Activated naive CD8-positive, alpha-beta T cell treated with anti-CD3 and anti-CD28 coated beads, Interleukin-2, amount 50 U/mL, for 16 hours (primary cell): ENCODE data around the gene SLC16A3.

Experiments
- DNase-seq: peaks from one replicate; pipeline ENCODE4 v3.0.0-alpha.2; 2020; ENCODE audit warnings: low read depth, low spot score

Gene SLC16A3

DNA sequence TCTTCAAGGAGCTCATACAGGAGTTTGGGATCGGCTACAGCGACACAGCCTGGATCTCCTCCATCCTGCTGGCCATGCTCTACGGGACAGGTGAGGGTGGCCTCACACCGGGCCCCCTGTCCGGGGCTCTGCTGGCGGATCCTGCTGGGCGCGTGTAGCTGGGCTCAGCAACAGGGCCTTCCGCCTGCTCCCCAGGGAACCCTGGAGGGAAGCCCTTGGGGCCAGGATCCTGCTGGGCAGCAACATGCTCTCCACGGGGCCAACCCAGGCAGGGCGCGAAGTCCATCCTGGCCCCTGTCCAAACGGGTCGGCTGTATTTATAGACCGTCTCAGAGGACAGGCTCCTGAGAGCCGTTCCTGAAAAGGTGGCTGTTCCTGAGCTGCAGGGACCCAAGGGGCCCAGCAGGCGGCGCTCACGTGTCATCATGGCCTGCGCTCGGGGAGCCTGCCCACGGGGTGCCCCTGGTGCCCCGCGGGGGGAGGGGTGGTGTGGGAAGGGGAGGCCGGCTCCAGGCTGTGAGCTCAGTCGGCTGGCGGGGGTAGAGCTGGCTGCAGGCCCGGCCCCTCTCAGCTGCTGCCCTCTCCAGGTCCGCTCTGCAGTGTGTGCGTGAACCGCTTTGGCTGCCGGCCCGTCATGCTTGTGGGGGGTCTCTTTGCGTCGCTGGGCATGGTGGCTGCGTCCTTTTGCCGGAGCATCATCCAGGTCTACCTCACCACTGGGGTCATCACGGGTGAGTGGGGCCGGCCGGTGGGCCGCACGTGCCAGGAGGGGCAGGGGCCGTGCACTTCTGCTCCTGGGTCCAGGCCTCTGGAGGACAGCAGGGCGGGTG lies 7.5 kb downstream of the SLC16A3 start:
- DNase-seq = peak; percentile 32

GRCh38 chr17:82237083-82237745 lies 8.4 kb downstream of the SLC16A3 start:
- DNase-seq = no peak

- no peak for DNase-seq
These were observed 9.1 kb downstream of the SLC16A3 start for GRCh38 chr17:82237746-82238471.

- no peak for DNase-seq
These were observed 9.8 kb downstream of the SLC16A3 start for GRCh38 chr17:82238472-82239201.

GRCh38 chr17:82239401-82239925 lies 10.6 kb downstream of the SLC16A3 start:
- DNase-seq = no peak

- no peak for DNase-seq
These were observed 11.2 kb downstream of the SLC16A3 start for GRCh38 chr17:82239926-82240505.

DNA sequence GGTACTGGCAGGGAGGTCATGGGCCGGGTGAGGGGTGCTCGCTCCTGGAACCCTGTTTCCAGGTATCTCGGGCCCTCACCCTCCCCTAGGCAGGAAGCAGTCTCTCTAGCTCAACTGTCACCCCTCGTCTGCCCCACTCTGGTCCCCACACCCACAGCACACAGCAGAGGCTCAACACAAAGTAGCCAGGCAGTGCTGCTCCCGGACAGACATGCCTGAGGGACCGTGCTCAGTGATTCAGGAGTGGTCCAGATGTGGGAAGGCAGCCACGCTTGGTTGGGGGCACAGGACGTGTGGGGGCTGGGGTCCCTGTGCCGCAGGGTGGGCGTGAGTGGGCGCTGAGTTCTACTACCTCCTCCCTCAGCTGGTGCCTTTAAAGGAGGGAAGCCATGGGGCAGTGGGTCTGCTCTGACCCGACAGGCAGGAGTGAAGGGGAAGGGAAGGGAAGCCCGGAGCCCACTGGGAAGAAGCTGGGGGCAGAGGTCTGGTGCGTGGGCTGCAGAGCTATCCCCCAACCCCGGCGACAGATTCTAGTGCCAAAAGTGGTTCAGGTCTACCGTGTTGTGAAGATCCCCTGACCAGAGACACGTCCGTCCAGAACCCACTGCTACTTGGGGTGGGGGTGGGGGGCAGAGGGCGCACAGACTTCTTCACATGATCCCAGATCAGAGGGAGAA lies 11.8 kb downstream of the SLC16A3 start:
- DNase-seq = no peak

GRCh38 chr17:82241183-82241925 lies 12.5 kb downstream of the SLC16A3 start:
- no peak for DNase-seq

GRCh38 chr17:82241926-82242697 lies 13.3 kb downstream of the SLC16A3 start:
- DNase-seq = no peak

DNA sequence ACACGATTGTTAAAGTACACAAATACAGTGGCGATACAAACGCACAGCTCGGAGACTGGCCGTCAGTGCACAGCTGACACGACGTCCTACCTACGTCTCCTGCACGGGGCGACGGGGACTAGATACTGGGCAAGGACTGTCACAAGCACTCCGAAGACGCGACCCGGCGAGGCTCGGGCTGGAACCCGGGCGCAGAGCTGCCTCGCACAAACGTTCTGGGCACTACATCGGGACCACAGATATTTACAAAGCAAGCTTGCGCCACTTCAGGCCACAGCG lies 13.8 kb downstream of the SLC16A3 start:
- no peak for DNase-seq

DNA sequence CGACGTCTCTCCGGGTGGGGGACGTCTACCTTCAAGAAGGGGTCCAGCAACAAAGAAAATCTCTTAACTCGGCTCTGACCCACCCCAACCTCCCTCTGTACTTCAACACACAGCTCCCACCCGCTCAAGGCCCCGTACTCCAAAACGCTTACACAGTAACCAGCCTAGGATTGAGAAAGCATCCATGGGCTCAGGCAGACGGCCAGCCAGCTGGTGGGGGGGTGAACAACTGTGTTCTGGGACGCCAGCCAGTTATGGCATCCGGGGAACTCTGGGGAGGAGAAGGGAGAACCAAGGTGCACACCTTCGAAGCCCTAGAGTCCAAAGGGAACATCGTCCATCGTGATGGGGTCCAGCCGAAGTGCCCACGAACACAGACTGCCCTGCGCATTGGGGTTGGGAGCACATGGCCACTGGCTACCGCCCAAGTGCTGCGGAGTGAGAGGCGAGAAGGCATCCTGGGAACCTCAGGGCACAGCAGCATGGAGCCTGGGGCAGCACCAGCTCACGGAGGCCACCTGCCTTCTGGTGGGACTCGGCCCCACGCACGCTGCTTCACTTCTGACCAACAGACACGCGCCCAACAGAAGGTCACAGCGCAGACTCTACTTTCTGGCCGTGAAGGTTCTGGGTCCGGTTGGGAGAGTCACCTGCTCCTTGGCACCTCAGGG lies 14.3 kb downstream of the SLC16A3 start:
- DNase-seq = no peak

DNA sequence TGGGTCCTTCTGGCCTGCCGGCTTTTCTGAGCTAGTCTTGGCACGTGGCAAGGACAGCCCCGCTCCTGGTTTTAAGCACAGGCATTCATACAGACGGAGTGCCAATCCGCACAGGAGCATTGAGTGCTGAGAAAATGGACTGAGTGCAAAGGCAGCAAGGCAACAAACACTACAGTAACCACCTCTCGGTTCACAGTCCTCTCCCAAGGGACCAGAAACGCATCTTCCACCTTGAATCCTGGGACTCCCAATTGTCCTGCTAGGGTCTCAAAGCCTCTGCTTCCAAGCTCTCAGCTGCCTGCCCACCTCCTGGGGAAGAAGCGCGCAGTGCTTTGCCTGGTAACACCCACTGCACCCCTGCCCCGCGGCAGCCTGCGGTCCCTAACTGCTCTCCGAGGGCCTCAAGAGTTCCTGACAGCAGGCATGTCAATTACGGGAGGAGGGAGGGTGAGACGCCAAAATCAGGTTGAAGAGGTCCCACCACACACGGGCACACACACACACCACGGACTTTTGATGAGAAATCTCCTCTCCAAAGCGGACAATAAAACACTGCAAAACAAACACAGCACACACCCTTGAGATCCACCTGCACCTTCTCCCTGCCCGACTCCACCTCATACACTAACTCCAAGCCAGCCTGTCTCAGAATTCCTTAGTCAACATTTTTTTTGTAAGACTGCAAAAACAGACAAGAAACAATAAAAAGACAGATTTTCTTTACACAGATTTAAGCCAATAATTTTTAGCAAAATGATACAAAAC lies 15.0 kb downstream of the SLC16A3 start:
- no peak for DNase-seq

GRCh38 chr17:82244413-82245133 lies 15.7 kb downstream of the SLC16A3 start:
- DNase-seq = no peak

GRCh38 chr17:82245134-82246039 lies 16.5 kb downstream of the SLC16A3 start:
- DNase-seq = no peak

- DNase-seq = no peak
These were observed 17.2 kb downstream of the SLC16A3 start for GRCh38 chr17:82246040-82246364.

DNA sequence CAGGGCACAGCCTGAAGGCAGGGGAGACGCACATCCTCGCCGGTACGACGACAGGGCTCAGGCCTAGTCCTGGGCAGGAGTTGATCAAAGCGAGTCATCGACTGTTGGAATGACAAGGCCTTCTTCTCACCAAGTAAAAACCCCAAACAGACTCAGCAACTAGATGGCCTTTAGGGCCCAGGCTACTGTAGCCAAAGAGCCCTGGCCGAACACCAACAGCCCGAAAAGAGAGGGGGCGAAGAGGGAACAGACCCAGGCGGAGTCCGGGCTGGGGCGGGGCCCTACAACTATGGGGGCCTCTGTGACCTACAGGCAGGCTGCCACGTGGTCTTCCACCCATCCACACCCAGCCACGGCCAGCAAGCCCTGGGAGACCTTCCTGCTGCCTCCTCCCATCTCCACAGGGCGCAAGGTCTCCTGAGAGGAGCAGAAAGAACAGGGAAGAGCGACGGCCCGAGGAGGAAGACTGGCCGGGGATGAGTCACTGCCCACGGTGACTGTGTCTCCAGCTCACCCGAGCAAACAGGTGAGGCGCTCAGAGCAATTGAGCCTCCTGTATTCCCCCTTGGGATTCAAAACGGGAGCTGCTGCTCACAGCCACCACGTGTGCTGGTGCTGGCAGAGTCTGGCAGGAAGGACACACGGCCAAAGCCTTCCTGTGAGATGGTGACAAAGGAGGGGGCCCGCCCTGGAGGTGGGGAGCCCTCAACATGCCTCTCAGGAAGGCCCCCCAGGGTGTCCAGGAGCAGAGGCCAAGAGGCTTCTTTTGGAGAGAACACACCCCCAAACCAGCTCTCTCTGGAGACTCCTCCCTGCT lies 17.7 kb downstream of the SLC16A3 start:
- DNase-seq = no peak
